Astrocyte (in vitro differentiated cells and primary cell): Measurements from ENCODE around the gene HOXA5. TPM values are rescaled to one million over a fixed set of nuclear protein-coding genes. Genes with fewer than 3 reads are reported as not detected.

Experiments
- DNase-seq: peaks from one replicate; pipeline ENCODE4 v3.0.0-alpha.2; 2010; ENCODE audit warnings: low read depth
- FAIRE-seq: peaks from 2 replicates; lab custom pipeline; 2011; peaks lifted over from hg19 to GRCh38; lab: Jason Lieb, UNC
- H2AFZ ChIP-seq: 2 replicates; pipeline ENCODE4 v1.6.0; 2012; ENCODE audit warnings: low read depth, low read length, inconsistent platforms
- H3K27ac ChIP-seq: 2 replicates; pipeline ENCODE4 v1.5.1; 2011; ENCODE audit warnings: low read depth, low read length, inconsistent platforms
- H3K27me3 ChIP-seq: 2 replicates; pipeline ENCODE4 v1.6.0; 2011; ENCODE audit warnings: low read length, inconsistent platforms; ENCODE audit not compliant: insufficient read depth
- H3K36me3 ChIP-seq: 2 replicates; pipeline ENCODE4 v1.5.1; 2011; ENCODE audit warnings: low read length, inconsistent platforms; ENCODE audit not compliant: insufficient read depth
- H3K4me1 ChIP-seq: 2 replicates; pipeline ENCODE4 v1.5.1; 2011; ENCODE audit warnings: low read length, inconsistent platforms; ENCODE audit not compliant: insufficient read depth
- H3K4me2 ChIP-seq: 2 replicates; pipeline ENCODE4 v1.6.0; 2012; ENCODE audit warnings: low read length, inconsistent platforms
- H3K4me3 ChIP-seq: 2 replicates; pipeline ENCODE4 v1.5.1; 2011; ENCODE audit warnings: low read depth, mild to moderate bottlenecking, low read length, inconsistent platforms; ENCODE audit not compliant: insufficient read depth
- H3K79me2 ChIP-seq: 2 replicates; pipeline ENCODE4 v1.6.0; 2012; ENCODE audit warnings: mild to moderate bottlenecking, low read length, inconsistent platforms; ENCODE audit not compliant: insufficient read depth
- H3K9ac ChIP-seq: 2 replicates; pipeline ENCODE4 v1.6.0; 2012; ENCODE audit warnings: mild to moderate bottlenecking, low read length, inconsistent platforms
- H3K9me3 ChIP-seq: 2 replicates; pipeline ENCODE4 v1.5.1; 2012; ENCODE audit warnings: low read depth, mild to moderate bottlenecking, low read length, inconsistent platforms; ENCODE audit not compliant: insufficient read depth
- H4K20me1 ChIP-seq: 2 replicates; pipeline ENCODE4 v1.6.0; 2012; ENCODE audit warnings: low read length, inconsistent platforms; ENCODE audit not compliant: insufficient read depth
- H3K27ac Mint-ChIP-seq: one replicate; pipeline ENCODE4 v1.8.0; 2021; ENCODE audit warnings: mild to moderate bottlenecking, mixed read lengths; ENCODE audit not compliant: unreplicated experiment
- H3K27me3 Mint-ChIP-seq: one replicate; pipeline ENCODE4 v1.8.0; 2021; ENCODE audit warnings: low read depth, mixed read lengths; ENCODE audit not compliant: unreplicated experiment
- H3K36me3 Mint-ChIP-seq: one replicate; pipeline ENCODE4 v1.8.0; 2021; ENCODE audit warnings: low read depth, mixed read lengths; ENCODE audit not compliant: unreplicated experiment
- H3K4me1 Mint-ChIP-seq: one replicate; pipeline ENCODE4 v1.8.0; 2021; ENCODE audit warnings: low read depth, mixed read lengths; ENCODE audit not compliant: unreplicated experiment
- H3K4me3 Mint-ChIP-seq: one replicate; pipeline ENCODE4 v1.8.0; 2021; ENCODE audit warnings: mild to moderate bottlenecking, moderate library complexity, mixed read lengths; ENCODE audit not compliant: unreplicated experiment
- H3K9me3 Mint-ChIP-seq: one replicate; pipeline ENCODE4 v1.8.0; 2021; ENCODE audit warnings: mild to moderate bottlenecking, mixed read lengths; ENCODE audit not compliant: unreplicated experiment
- CTCF ChIP-seq: IDR thresholded peaks from 2 replicates; pipeline ENCODE4 v1.5.1; 2011; ENCODE audit warnings: low read depth, mild to moderate bottlenecking, inconsistent platforms, low read length, moderate library complexity; ENCODE audit not compliant: insufficient read depth
- EZH2 ChIP-seq: IDR thresholded peaks from 2 replicates; pipeline ENCODE4 v1.6.1; 2012; ENCODE audit warnings: mild to moderate bottlenecking, low read length, inconsistent platforms; ENCODE audit not compliant: insufficient read depth
- total RNA-seq: library from RNA; stranded (reverse); gene quantifications from 2 replicates; pipeline ENCODE4 v1.2.1, GENCODE V29; 2021

HOXA5 gene
- total RNA-seq, 1 donor from 2014 or later: not detected

GRCh38 chr7:27131390-27131819, 12.1 kb downstream of the HOXA5 start:
- peaks cover 27% of the 10 kb centered on the region for H3K9me3 Mint-ChIP-seq
- Histone ChIP-seq H3K27ac (peak overlapping the region; percentile 38), H3K9me3 (no peaks in the 10 kb centered on the region), H3K4me3 (peak overlapping the region; percentile 46), H2AFZ (peak overlapping the region; percentile 81), H3K36me3 (no peaks in the 10 kb centered on the region), H3K27me3 (peaks cover 78% of the 10 kb centered on the region), H3K79me2 (no peaks in the 10 kb centered on the region), H3K4me2 (peak overlapping the region; percentile 81), H3K9ac (peak overlapping the region; percentile 55), H4K20me1 (no peaks in the 10 kb centered on the region), H3K4me1 (peaks cover 6% of the 10 kb centered on the region)
- H3K27ac Mint-ChIP-seq: no peak overlapping the region
- DNase-seq (no peak), FAIRE-seq (no peak)
- H3K27me3 Mint-ChIP-seq: peaks cover 88% of the 10 kb centered on the region
- TF ChIP-seq CTCF: no peak
- TF ChIP-seq EZH2: no peak
- H3K4me3 Mint-ChIP-seq: no peak overlapping the region
- H3K4me1 Mint-ChIP-seq: no peaks in the 10 kb centered on the region
- no peaks in the 10 kb centered on the region for H3K36me3 Mint-ChIP-seq

DNA sequence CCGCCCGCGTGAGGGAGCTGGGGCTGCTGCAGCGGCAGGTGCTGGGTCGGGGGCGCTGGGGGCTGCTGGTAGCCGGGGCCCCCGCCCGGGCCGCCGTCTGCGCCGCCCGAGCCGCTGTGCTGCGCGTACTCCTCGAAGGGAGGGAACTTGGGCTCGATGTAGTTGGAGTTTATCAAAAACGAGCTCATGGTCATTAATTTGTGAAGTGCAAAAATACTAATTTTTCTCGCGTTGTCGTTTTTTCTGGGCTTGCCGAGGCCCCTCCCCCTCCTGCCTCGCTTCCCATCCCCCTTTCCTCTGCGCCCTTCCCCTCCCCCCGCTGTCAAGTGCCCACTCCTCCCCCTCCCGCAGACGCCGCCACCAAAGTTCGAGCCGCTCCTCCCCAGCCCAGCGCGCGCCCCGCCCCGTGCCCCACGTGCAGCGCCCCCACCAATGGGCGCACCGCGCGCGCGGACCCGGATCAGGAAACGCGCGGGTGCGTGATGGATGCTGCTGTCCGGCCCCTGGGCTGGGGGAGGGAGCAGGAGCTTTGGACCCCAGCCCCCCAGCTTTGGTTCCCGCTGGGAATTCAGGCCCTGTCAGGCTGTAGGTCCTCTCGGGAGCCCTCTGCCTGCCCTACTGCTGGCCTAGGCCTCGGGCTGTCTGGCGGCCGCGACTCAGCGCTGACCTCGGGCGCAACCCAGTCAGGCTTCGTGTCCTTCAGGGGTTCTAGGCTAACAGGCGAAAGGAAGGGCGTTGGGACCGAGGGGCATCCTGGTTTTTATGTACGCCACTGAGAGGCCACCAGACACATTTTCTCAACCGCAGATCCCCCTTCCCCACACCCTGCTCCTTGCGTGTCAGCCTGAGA, 12.7 kb downstream of the HOXA5 start, which contains the start of gene HOXA4:
Gene HOXA4 (minus strand): TSS at position 218 of the 850 bp plus-strand sequence. CDS start 24 bp downstream, at position 194.
- peaks cover 88% of the 10 kb centered on the region for H3K27me3 Mint-ChIP-seq
- Histone ChIP-seq H3K27me3 (peaks cover 71% of the 10 kb centered on the region), H2AFZ (peak within 1 kb of the TSS; percentile 81), H3K9ac (peak within 1 kb of the TSS; percentile 55), H3K79me2 (no peaks in the 10 kb centered on the region), H3K4me2 (peak within 1 kb of the TSS; percentile 81), H3K9me3 (no peaks in the 10 kb centered on the region), H3K4me1 (peaks cover under 1% of the 10 kb centered on the region), H3K27ac (peak within 1 kb of the TSS; percentile 38), H4K20me1 (no peaks in the 10 kb centered on the region), H3K4me3 (peak within 1 kb of the TSS; percentile 46), H3K36me3 (no peaks in the 10 kb centered on the region)
- FAIRE-seq: no peak
- peaks cover 27% of the 10 kb centered on the region for H3K9me3 Mint-ChIP-seq
- no peak within 1 kb of the TSS for H3K27ac Mint-ChIP-seq
- no peak within 1 kb of the TSS for H3K4me3 Mint-ChIP-seq
- H3K4me1 Mint-ChIP-seq: no peaks in the 10 kb centered on the region
- no peaks in the 10 kb centered on the region for H3K36me3 Mint-ChIP-seq
- TF ChIP-seq CTCF (no peak), EZH2 (peak; percentile 19)
- DNase-seq: peak; percentile 63
